Measurements from ENCODE around the gene DCTN3.

DCTN3 gene

DNA sequence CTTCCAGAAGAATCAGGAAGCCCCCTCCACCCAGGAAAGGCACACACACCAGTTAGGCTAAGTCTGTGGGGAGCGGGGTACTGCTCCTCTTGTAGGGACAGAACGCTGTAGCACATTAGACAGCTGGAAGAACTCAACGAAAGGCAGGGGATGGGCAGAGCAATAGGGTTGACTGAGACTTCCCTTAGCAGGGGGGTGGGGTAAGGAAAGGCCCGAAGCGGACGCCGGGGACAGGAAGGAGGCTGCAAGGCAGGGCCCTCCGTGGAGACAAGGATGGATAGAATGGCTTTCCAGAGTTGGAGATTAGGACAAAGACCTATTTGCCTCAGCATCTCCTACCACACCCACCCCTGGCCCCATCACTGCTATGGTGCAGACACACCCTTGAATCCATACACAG lies 45.1 kb downstream of the DCTN3 start:
- no peak for DNase-seq (ENCODE audit: low spot score)
- in situ Hi-C loops (cut with MboI; ENCODE audit: low pct_unique_long_range_greater_than_20kb, low sequenced_read_pairs, unreplicated experiment) = loop anchor here (25.0 kb wide), 1 partner anchor 138 kb away; no protein-coding TSS in a partner anchor
- TF ChIP-seq, protein P1, sequence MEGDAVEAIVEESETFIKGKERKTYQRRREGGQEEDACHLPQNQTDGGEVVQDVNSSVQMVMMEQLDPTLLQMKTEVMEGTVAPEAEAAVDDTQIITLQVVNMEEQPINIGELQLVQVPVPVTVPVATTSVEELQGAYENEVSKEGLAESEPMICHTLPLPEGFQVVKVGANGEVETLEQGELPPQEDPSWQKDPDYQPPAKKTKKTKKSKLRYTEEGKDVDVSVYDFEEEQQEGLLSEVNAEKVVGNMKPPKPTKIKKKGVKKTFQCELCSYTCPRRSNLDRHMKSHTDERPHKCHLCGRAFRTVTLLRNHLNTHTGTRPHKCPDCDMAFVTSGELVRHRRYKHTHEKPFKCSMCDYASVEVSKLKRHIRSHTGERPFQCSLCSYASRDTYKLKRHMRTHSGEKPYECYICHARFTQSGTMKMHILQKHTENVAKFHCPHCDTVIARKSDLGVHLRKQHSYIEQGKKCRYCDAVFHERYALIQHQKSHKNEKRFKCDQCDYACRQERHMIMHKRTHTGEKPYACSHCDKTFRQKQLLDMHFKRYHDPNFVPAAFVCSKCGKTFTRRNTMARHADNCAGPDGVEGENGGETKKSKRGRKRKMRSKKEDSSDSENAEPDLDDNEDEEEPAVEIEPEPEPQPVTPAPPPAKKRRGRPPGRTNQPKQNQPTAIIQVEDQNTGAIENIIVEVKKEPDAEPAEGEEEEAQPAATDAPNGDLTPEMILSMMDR (IDR thresholded peaks at IDR 0.05; ENCODE audit: extremely low read depth, insufficient read depth, missing control alignments) = no peak

- no peak for DNase-seq (ENCODE audit: low spot score)
- TF ChIP-seq, protein P1 (IDR thresholded peaks at IDR 0.05; ENCODE audit: extremely low read depth, insufficient read depth, missing control alignments) = no peak
- in situ Hi-C loops (cut with MboI; ENCODE audit: low pct_unique_long_range_greater_than_20kb, low sequenced_read_pairs, unreplicated experiment) = no loop called here
These were observed 45.7 kb downstream of the DCTN3 start for GRCh38 chr9:34574571-34574970.

- in situ Hi-C loops (cut with MboI; ENCODE audit: low pct_unique_long_range_greater_than_20kb, low sequenced_read_pairs, unreplicated experiment) = no loop called here
- TF ChIP-seq, protein P1 (IDR thresholded peaks at IDR 0.05; ENCODE audit: extremely low read depth, insufficient read depth, missing control alignments) = no peak
- DNase-seq (ENCODE audit: low spot score) = no peak
These were observed 46.5 kb downstream of the DCTN3 start for GRCh38 chr9:34573599-34574325.

- in situ Hi-C loops (cut with MboI; ENCODE audit: low pct_unique_long_range_greater_than_20kb, low sequenced_read_pairs, unreplicated experiment) = no loop called here
- no peak for DNase-seq (ENCODE audit: low spot score)
- TF ChIP-seq, protein P1 (IDR thresholded peaks at IDR 0.05; ENCODE audit: extremely low read depth, insufficient read depth, missing control alignments) = no peak
These were observed 47.7 kb downstream of the DCTN3 start for GRCh38 chr9:34572628-34573027.

GRCh38 chr9:34572092-34572491 lies 48.2 kb downstream of the DCTN3 start:
- DNase-seq (ENCODE audit: low spot score) = no peak
- TF ChIP-seq, protein P1 (IDR thresholded peaks at IDR 0.05; ENCODE audit: extremely low read depth, insufficient read depth, missing control alignments) = no peak
- in situ Hi-C loops (cut with MboI; ENCODE audit: low pct_unique_long_range_greater_than_20kb, low sequenced_read_pairs, unreplicated experiment) = no loop called here

GRCh38 chr9:34571481-34571810 lies 48.8 kb downstream of the DCTN3 start:
- in situ Hi-C loops (cut with MboI; ENCODE audit: low pct_unique_long_range_greater_than_20kb, low sequenced_read_pairs, unreplicated experiment) = no loop called here
- TF ChIP-seq, protein P1 (IDR thresholded peaks at IDR 0.05; ENCODE audit: extremely low read depth, insufficient read depth, missing control alignments) = no peak
- DNase-seq (ENCODE audit: low spot score) = no peak
